Measurements from ENCODE around the gene SMKR1. TPM values are rescaled to one million over a fixed set of nuclear protein-coding genes. Genes with fewer than 3 reads are reported as not detected.

The SMKR1 gene
- total RNA-seq, 1 experiment from 2014 or later = 1.4 TPM

DNA sequence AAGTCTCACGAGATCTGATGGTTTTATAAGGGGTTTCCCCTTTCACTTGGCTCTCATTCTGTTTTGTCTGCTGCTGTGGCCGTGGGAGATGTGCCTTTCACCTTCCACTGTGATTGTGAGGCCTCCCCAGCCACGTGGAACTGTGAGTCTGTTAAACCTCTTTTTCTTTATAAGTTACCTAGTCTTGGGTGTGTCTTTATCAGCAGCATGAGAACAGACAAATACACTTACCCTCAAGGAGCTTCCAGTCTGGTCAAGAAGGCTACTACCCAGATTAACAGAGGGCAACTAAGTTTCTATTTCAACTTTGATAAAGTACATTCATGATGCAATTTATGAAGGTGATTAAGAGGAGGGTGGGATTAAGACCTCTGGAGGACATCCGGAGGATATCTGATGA is 13.1 kb downstream of the SMKR1 start:
- Histone ChIP-seq H3K4me1 (ENCODE audit: control insufficient read depth, insufficient read depth, low read length) (no peaks in the 10 kb centered on the region), H3K9me3 (ENCODE audit: control insufficient read depth, insufficient read depth, low read depth, low read length) (no peaks in the 10 kb centered on the region), H3K27ac (ENCODE audit: low read length) (no peak overlapping the region), H3K27me3 (ENCODE audit: control insufficient read depth, insufficient read depth, low read length) (no peaks in the 10 kb centered on the region), H3K36me3 (ENCODE audit: control insufficient read depth, insufficient read depth, low read length) (no peaks in the 10 kb centered on the region), H3K4me3 (ENCODE audit: low read depth in 2 of 2, low read length in 2 of 2) (no peak overlapping the region)
- in situ Hi-C loops (cut with HindIII; ENCODE audit: low pct_unique_long_range_greater_than_20kb, low sequenced_read_pairs) = no loop called here
- no TSS peak for BruUV-seq (replicated peaks)
- POLR2A ChIA-PET = no interaction called here
- CTCF ChIA-PET = no interaction called here
- intact Hi-C loops (cut with micrococcal nuclease; ENCODE audit: unreplicated experiment) = no loop called here
- DNase-seq (ENCODE audit: low read depth, low spot score) (no peak), ATAC-seq (no peak)
- no peak for TF ChIP-seq TCF7L2 (IDR thresholded peaks at IDR 0.05; ENCODE audit: low read depth, low read length)
- no peak for TF ChIP-seq POLR2AphosphoS5 (IDR thresholded peaks at IDR 0.05; ENCODE audit: low read depth, low read length)

DNA sequence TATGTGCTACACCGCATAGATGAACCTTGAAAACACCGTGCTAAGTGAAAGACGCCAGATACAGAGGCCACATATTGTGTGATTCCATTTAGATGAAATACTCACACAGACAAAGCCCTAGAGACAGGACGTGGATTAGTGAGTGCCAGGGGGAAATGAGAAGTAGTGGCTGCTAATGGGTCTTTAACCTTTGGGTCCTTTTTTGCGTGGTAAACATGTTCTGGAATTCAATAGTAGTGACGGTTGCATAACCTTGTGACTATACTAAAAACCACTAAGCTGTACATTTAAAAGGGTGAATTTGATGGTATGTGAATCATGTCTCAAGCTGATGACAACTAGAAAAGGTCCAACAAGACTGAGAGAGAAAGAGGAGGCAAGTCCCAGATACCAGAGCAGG is 15.6 kb downstream of the SMKR1 start:
- H3K9me3 ChIP-seq (ENCODE audit: control insufficient read depth, insufficient read depth, low read depth, low read length) = no peaks in the 10 kb centered on the region
- in situ Hi-C loops (cut with HindIII; ENCODE audit: low pct_unique_long_range_greater_than_20kb, low sequenced_read_pairs) = no loop called here
- H3K27ac ChIP-seq (ENCODE audit: low read length) = no peak overlapping the region
- POLR2A ChIA-PET = no interaction called here
- no peak for TF ChIP-seq POLR2AphosphoS5 (IDR thresholded peaks at IDR 0.05; ENCODE audit: low read depth, low read length)
- TF ChIP-seq, protein P1, sequence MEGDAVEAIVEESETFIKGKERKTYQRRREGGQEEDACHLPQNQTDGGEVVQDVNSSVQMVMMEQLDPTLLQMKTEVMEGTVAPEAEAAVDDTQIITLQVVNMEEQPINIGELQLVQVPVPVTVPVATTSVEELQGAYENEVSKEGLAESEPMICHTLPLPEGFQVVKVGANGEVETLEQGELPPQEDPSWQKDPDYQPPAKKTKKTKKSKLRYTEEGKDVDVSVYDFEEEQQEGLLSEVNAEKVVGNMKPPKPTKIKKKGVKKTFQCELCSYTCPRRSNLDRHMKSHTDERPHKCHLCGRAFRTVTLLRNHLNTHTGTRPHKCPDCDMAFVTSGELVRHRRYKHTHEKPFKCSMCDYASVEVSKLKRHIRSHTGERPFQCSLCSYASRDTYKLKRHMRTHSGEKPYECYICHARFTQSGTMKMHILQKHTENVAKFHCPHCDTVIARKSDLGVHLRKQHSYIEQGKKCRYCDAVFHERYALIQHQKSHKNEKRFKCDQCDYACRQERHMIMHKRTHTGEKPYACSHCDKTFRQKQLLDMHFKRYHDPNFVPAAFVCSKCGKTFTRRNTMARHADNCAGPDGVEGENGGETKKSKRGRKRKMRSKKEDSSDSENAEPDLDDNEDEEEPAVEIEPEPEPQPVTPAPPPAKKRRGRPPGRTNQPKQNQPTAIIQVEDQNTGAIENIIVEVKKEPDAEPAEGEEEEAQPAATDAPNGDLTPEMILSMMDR (IDR thresholded peaks at IDR 0.05) = no peak
- TF ChIP-seq, protein P2, sequence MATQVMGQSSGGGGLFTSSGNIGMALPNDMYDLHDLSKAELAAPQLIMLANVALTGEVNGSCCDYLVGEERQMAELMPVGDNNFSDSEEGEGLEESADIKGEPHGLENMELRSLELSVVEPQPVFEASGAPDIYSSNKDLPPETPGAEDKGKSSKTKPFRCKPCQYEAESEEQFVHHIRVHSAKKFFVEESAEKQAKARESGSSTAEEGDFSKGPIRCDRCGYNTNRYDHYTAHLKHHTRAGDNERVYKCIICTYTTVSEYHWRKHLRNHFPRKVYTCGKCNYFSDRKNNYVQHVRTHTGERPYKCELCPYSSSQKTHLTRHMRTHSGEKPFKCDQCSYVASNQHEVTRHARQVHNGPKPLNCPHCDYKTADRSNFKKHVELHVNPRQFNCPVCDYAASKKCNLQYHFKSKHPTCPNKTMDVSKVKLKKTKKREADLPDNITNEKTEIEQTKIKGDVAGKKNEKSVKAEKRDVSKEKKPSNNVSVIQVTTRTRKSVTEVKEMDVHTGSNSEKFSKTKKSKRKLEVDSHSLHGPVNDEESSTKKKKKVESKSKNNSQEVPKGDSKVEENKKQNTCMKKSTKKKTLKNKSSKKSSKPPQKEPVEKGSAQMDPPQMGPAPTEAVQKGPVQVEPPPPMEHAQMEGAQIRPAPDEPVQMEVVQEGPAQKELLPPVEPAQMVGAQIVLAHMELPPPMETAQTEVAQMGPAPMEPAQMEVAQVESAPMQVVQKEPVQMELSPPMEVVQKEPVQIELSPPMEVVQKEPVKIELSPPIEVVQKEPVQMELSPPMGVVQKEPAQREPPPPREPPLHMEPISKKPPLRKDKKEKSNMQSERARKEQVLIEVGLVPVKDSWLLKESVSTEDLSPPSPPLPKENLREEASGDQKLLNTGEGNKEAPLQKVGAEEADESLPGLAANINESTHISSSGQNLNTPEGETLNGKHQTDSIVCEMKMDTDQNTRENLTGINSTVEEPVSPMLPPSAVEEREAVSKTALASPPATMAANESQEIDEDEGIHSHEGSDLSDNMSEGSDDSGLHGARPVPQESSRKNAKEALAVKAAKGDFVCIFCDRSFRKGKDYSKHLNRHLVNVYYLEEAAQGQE (IDR thresholded peaks at IDR 0.05; ENCODE audit: insufficient read depth in 1 of 2, low read depth in 2 of 2, low read length in 1 of 2) = no peak
- TF ChIP-seq SIN3A (IDR thresholded peaks at IDR 0.05; ENCODE audit: borderline replicate concordance, insufficient read depth, low read depth, low read length) = no peak
- TF ChIP-seq TCF7L2 (IDR thresholded peaks at IDR 0.05; ENCODE audit: low read depth, low read length) = no peak
- intact Hi-C loops (cut with micrococcal nuclease; ENCODE audit: unreplicated experiment) = no loop called here
- no peak for ATAC-seq
- no TSS peak for BruUV-seq (replicated peaks)
- DNase-seq (ENCODE audit: low read depth, low spot score) = no peak
- no peak overlapping the region for H3K4me3 ChIP-seq (ENCODE audit: low read depth in 2 of 2, low read length in 2 of 2)
- CTCF ChIA-PET = interaction anchor here (0.9 kb wide), 1 partner anchor 371 kb away, joined by 3 read pairs; no protein-coding TSS in a partner anchor
- H3K4me1 ChIP-seq (ENCODE audit: control insufficient read depth, insufficient read depth, low read length) = no peaks in the 10 kb centered on the region
- no peaks in the 10 kb centered on the region for H3K36me3 ChIP-seq (ENCODE audit: control insufficient read depth, insufficient read depth, low read length)
- H3K27me3 ChIP-seq (ENCODE audit: control insufficient read depth, insufficient read depth, low read length) = no peaks in the 10 kb centered on the region

DNA sequence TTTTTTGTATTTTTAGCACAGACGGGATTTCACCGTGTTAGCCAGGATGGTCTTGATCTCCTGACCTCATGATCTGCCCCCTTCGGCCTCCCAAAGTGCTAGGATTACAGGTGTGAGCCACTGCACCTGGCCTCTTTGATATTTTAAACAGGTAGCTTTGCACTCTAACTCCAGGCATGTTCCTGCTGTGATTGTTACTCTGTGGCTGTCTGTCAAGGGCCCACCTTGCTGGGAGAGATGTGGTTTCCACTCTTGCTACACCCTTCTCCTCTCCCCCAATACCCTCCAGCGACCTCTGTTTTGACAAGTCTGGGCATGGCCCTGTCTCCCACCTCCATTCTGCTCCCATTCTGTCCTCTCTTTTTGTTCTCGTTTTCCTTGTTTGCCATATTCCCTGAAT is 17.1 kb downstream of the SMKR1 start:
- no peaks in the 10 kb centered on the region for H3K36me3 ChIP-seq (ENCODE audit: control insufficient read depth, insufficient read depth, low read length)
- H3K27me3 ChIP-seq (ENCODE audit: control insufficient read depth, insufficient read depth, low read length) = no peaks in the 10 kb centered on the region
- no peak for DNase-seq (ENCODE audit: low read depth, low spot score)
- ChIA-PET CTCF (no interaction called here), POLR2A (interaction anchor here (0.6 kb wide), 1 partner anchor 30 kb away, joined by 5 read pairs; no protein-coding TSS in a partner anchor)
- H3K27ac ChIP-seq (ENCODE audit: low read length) = no peak overlapping the region
- in situ Hi-C loops (cut with HindIII; ENCODE audit: low pct_unique_long_range_greater_than_20kb, low sequenced_read_pairs) = no loop called here
- BruUV-seq (replicated peaks) = no TSS peak
- H3K4me3 ChIP-seq (ENCODE audit: low read depth in 2 of 2, low read length in 2 of 2) = no peak overlapping the region
- TF ChIP-seq, protein P1 (IDR thresholded peaks at IDR 0.05) = no peak
- TF ChIP-seq SIN3A (IDR thresholded peaks at IDR 0.05; ENCODE audit: borderline replicate concordance, insufficient read depth, low read depth, low read length) (no peak), TCF7L2 (IDR thresholded peaks at IDR 0.05; ENCODE audit: low read depth, low read length) (no peak), POLR2AphosphoS5 (IDR thresholded peaks at IDR 0.05; ENCODE audit: low read depth, low read length) (no peak)
- TF ChIP-seq, protein P2 (IDR thresholded peaks at IDR 0.05; ENCODE audit: insufficient read depth in 1 of 2, low read depth in 2 of 2, low read length in 1 of 2) = no peak
- intact Hi-C loops (cut with micrococcal nuclease; ENCODE audit: unreplicated experiment) = no loop called here
- no peak for ATAC-seq
- no peaks in the 10 kb centered on the region for H3K4me1 ChIP-seq (ENCODE audit: control insufficient read depth, insufficient read depth, low read length)
- no peaks in the 10 kb centered on the region for H3K9me3 ChIP-seq (ENCODE audit: control insufficient read depth, insufficient read depth, low read depth, low read length)

Measured in Panc1 (cell line).